Gastrocnemius medialis (tissue), 4 donors: ENCODE data around the gene CALML5.

Source experiments
- POLR2A ChIP-seq, 2 donors: fragments of 450-650 bp; IDR thresholded peaks; one replicate each; pipeline ENCODE4 v1.6.1; 2017; ENCODE audit warnings: antibody characterized with exemption in 2 of 2, mild to moderate bottlenecking in 2 of 2, moderate library complexity in 2 of 2
- TF ChIP-seq, protein P1 (sequence below), 5 experiments: fragments of 450-650 bp in 3 of 5; fragments of 200-600 bp in 2 of 5; sonication (generic) in 2 of 5; IDR thresholded peaks in 4 of 5; conservative IDR thresholded peaks in 1 of 5; 1 replicate in 4 of 5; 2 replicates in 1 of 5; pipeline ENCODE4 v1.5.1; 2016 to 2019; ENCODE audit warnings: antibody characterized with exemption in 5 of 5, mild to moderate bottlenecking in 3 of 5, moderate library complexity in 3 of 5

DNA sequence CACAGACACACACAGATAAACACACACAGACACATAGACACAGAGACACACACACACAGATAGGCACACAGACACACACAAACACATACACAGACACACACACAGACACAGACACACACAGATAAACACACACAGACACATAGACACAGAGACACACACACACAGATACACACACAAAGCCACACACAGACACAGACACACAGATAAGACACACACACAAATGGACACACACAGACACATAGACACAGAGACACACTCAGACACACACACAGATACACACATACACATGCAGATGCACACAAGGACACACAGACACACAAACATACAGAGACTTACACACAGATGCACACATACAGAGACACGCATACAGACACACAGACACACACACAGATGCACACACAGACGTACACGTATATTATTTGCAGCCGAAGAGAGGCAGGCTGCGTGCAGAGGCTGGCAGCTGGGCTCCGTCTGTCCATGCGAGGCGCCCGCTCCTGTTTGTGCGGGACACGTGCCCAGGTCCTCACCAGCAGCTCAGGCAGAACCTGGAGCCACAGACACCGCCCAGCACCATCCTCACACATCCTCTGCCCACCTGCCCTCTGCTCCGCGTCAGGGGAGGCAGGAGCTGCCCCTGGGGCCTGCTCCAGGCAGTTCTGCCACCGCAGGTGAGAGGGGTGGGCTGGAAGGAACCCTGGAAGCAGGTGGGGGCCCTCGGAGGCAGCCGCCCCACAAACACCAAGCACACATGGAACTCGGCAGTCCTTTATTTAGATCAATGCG lies 1.2 kb downstream of the CALML5 start:
- TF ChIP-seq POLR2A (IDR thresholded peaks at IDR 0.05): no peak
- TF ChIP-seq, protein P1, sequence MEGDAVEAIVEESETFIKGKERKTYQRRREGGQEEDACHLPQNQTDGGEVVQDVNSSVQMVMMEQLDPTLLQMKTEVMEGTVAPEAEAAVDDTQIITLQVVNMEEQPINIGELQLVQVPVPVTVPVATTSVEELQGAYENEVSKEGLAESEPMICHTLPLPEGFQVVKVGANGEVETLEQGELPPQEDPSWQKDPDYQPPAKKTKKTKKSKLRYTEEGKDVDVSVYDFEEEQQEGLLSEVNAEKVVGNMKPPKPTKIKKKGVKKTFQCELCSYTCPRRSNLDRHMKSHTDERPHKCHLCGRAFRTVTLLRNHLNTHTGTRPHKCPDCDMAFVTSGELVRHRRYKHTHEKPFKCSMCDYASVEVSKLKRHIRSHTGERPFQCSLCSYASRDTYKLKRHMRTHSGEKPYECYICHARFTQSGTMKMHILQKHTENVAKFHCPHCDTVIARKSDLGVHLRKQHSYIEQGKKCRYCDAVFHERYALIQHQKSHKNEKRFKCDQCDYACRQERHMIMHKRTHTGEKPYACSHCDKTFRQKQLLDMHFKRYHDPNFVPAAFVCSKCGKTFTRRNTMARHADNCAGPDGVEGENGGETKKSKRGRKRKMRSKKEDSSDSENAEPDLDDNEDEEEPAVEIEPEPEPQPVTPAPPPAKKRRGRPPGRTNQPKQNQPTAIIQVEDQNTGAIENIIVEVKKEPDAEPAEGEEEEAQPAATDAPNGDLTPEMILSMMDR (IDR thresholded peaks at IDR 0.05 in 4 of 5, conservative IDR thresholded peaks at IDR 0.05 in 1 of 5): no peak
